HEK293 (cell line): ENCODE results near the gene SPATA1.

ENCODE experiments used
- BCL11B ChIP-seq: fragments of 450-650 bp; formaldehyde crosslinking; IDR thresholded peaks from 2 replicates; pipeline ENCODE4 v1.5.1; 2016; ENCODE audit warnings: low read depth, missing biosample characterization, missing genetic modification characterization
- GLI4 ChIP-seq: fragments of 450-650 bp; formaldehyde crosslinking; IDR thresholded peaks from 2 replicates; pipeline ENCODE4 v1.5.1; 2016; ENCODE audit warnings: missing biosample characterization, missing genetic modification characterization
- GLIS2 ChIP-seq: fragments of 450-650 bp; formaldehyde crosslinking; IDR thresholded peaks from 2 replicates; pipeline ENCODE4 v1.5.1; 2016; ENCODE audit warnings: missing biosample characterization, missing genetic modification characterization
- REPIN1 ChIP-seq: fragments of 450-650 bp; formaldehyde crosslinking; IDR thresholded peaks from 2 replicates; pipeline ENCODE4 v1.5.1; 2017; ENCODE audit warnings: missing biosample characterization, missing genetic modification characterization, low read depth
- SCRT2 ChIP-seq: fragments of 450-650 bp; formaldehyde crosslinking; IDR thresholded peaks from 2 replicates; pipeline ENCODE4 v1.5.1; 2016; ENCODE audit warnings: missing biosample characterization, missing genetic modification characterization
- TCF7L2 ChIP-seq: IDR thresholded peaks from 2 replicates; pipeline ENCODE4 v1.6.1; 2011; ENCODE audit warnings: low read depth, mild to moderate bottlenecking, inconsistent platforms, low read length, moderate library complexity, borderline replicate concordance
- WT1 ChIP-seq: fragments of 450-650 bp; formaldehyde crosslinking; IDR thresholded peaks from 2 replicates; pipeline ENCODE4 v1.5.1; 2016; ENCODE audit warnings: missing biosample characterization, missing genetic modification characterization
- ZNF133 ChIP-seq: fragments of 450-650 bp; formaldehyde crosslinking; IDR thresholded peaks from 2 replicates; pipeline ENCODE4 v1.5.1; 2016; ENCODE audit warnings: missing biosample characterization, missing genetic modification characterization
- ZNF174 ChIP-seq: fragments of 450-650 bp; formaldehyde crosslinking; IDR thresholded peaks from 2 replicates; pipeline ENCODE4 v1.5.0; 2017; ENCODE audit warnings: missing biosample characterization, mild to moderate bottlenecking, missing genetic modification characterization
- ZNF184 ChIP-seq: fragments of 450-650 bp; IDR thresholded peaks from 2 replicates; pipeline ENCODE4 v1.5.1; 2018; ENCODE audit warnings: missing biosample characterization, mild to moderate bottlenecking, missing genetic modification characterization
- ZNF23 ChIP-seq: fragments of 450-650 bp; formaldehyde crosslinking; IDR thresholded peaks from 2 replicates; pipeline ENCODE4 v1.5.1; 2016; ENCODE audit warnings: missing biosample characterization, missing genetic modification characterization, borderline replicate concordance
- ZNF266 ChIP-seq: fragments of 450-650 bp; formaldehyde crosslinking; IDR thresholded peaks from 2 replicates; pipeline ENCODE4 v1.5.1; 2016; ENCODE audit warnings: missing biosample characterization, missing genetic modification characterization, low read depth
- ZNF341 ChIP-seq: fragments of 450-650 bp; formaldehyde crosslinking; IDR thresholded peaks from 2 replicates; pipeline ENCODE4; 2016; ENCODE audit warnings: low read depth, missing biosample characterization, missing genetic modification characterization
- ZNF350 ChIP-seq: fragments of 450-650 bp; formaldehyde crosslinking; IDR thresholded peaks from 2 replicates; pipeline ENCODE4 v1.5.0; 2017; ENCODE audit warnings: missing biosample characterization, mild to moderate bottlenecking, missing genetic modification characterization
- ZNF366 ChIP-seq: fragments of 450-650 bp; formaldehyde crosslinking; conservative IDR thresholded peaks from 2 replicates; pipeline ENCODE4 v1.5.1; 2016; ENCODE audit warnings: missing biosample characterization, missing genetic modification characterization
- ZNF394 ChIP-seq: fragments of 450-650 bp; formaldehyde crosslinking; IDR thresholded peaks from 2 replicates; pipeline ENCODE4 v1.5.1; 2016; ENCODE audit warnings: missing biosample characterization, missing genetic modification characterization, mild to moderate bottlenecking, moderate library complexity, borderline replicate concordance
- ZNF416 ChIP-seq: fragments of 450-650 bp; formaldehyde crosslinking; IDR thresholded peaks from 2 replicates; pipeline ENCODE4 v1.5.1; 2016; ENCODE audit warnings: missing biosample characterization, missing genetic modification characterization
- ZNF596 ChIP-seq: fragments of 450-650 bp; IDR thresholded peaks from 2 replicates; pipeline ENCODE4 v1.5.0; 2018; ENCODE audit warnings: missing biosample characterization, mild to moderate bottlenecking, missing genetic modification characterization, moderate library complexity
- ZNF623 ChIP-seq: fragments of 450-650 bp; formaldehyde crosslinking; IDR thresholded peaks from 2 replicates; pipeline ENCODE4 v1.5.1; 2016; ENCODE audit warnings: missing biosample characterization, missing genetic modification characterization
- ZNF654 ChIP-seq: fragments of 450-650 bp; formaldehyde crosslinking; IDR thresholded peaks from 2 replicates; pipeline ENCODE4 v1.5.1; 2016; ENCODE audit warnings: low read depth, missing biosample characterization, missing genetic modification characterization
- ZNF670 ChIP-seq: fragments of 450-650 bp; formaldehyde crosslinking; IDR thresholded peaks from 2 replicates; pipeline ENCODE4 v1.5.1; 2016; ENCODE audit warnings: missing biosample characterization, missing genetic modification characterization, low read depth
- ZNF677 ChIP-seq: fragments of 450-650 bp; IDR thresholded peaks from 2 replicates; pipeline ENCODE4 v1.5.0; 2018; ENCODE audit warnings: missing biosample characterization, mild to moderate bottlenecking, missing genetic modification characterization, moderate library complexity
- ZNF777 ChIP-seq: fragments of 450-650 bp; formaldehyde crosslinking; IDR thresholded peaks from 2 replicates; pipeline ENCODE4 v1.5.1; 2017; ENCODE audit warnings: missing biosample characterization, missing genetic modification characterization, borderline replicate concordance
- ZNF792 ChIP-seq: fragments of 450-650 bp; formaldehyde crosslinking; IDR thresholded peaks from 2 replicates; pipeline ENCODE4 v1.5.1; 2016; ENCODE audit warnings: missing biosample characterization, missing genetic modification characterization
- ZSCAN16 ChIP-seq: fragments of 450-650 bp; formaldehyde crosslinking; IDR thresholded peaks from 2 replicates; pipeline ENCODE4 v1.5.1; 2016; ENCODE audit warnings: missing biosample characterization, missing genetic modification characterization
- ZSCAN23 ChIP-seq: fragments of 450-650 bp; formaldehyde crosslinking; IDR thresholded peaks from 2 replicates; pipeline ENCODE4 v1.5.1; 2016; ENCODE audit warnings: missing biosample characterization, missing genetic modification characterization
- ZXDB ChIP-seq: fragments of 450-650 bp; formaldehyde crosslinking; IDR thresholded peaks from 2 replicates; pipeline ENCODE4 v1.5.1; 2016; ENCODE audit warnings: missing biosample characterization, missing genetic modification characterization
- TF ChIP-seq, protein P1 (sequence below): fragments of 450-650 bp; formaldehyde crosslinking; IDR thresholded peaks from 2 replicates; pipeline ENCODE4 v1.5.1; 2016; ENCODE audit warnings: missing biosample characterization, missing genetic modification characterization
- TF ChIP-seq, protein P2 (sequence below): fragments of 450-650 bp; formaldehyde crosslinking; IDR thresholded peaks from 2 replicates; pipeline ENCODE4 v1.5.1; 2017; ENCODE audit warnings: missing biosample characterization, missing genetic modification characterization
- TF ChIP-seq, protein P3 (sequence below): fragments of 450-650 bp; formaldehyde crosslinking; IDR thresholded peaks from 2 replicates; pipeline ENCODE4 v1.5.1; 2016; ENCODE audit warnings: missing biosample characterization, missing genetic modification characterization, low read depth
- TF ChIP-seq, protein P4 (sequence below): fragments of 450-650 bp; formaldehyde crosslinking; IDR thresholded peaks from 2 replicates; pipeline ENCODE4 v1.5.1; 2017; ENCODE audit warnings: missing biosample characterization, mild to moderate bottlenecking, missing genetic modification characterization, moderate library complexity
- TF ChIP-seq, protein P5 (sequence below): fragments of 450-650 bp; formaldehyde crosslinking; IDR thresholded peaks from 2 replicates; pipeline ENCODE4 v1.5.1; 2016; ENCODE audit warnings: missing biosample characterization, missing genetic modification characterization

Gene SPATA1

DNA sequence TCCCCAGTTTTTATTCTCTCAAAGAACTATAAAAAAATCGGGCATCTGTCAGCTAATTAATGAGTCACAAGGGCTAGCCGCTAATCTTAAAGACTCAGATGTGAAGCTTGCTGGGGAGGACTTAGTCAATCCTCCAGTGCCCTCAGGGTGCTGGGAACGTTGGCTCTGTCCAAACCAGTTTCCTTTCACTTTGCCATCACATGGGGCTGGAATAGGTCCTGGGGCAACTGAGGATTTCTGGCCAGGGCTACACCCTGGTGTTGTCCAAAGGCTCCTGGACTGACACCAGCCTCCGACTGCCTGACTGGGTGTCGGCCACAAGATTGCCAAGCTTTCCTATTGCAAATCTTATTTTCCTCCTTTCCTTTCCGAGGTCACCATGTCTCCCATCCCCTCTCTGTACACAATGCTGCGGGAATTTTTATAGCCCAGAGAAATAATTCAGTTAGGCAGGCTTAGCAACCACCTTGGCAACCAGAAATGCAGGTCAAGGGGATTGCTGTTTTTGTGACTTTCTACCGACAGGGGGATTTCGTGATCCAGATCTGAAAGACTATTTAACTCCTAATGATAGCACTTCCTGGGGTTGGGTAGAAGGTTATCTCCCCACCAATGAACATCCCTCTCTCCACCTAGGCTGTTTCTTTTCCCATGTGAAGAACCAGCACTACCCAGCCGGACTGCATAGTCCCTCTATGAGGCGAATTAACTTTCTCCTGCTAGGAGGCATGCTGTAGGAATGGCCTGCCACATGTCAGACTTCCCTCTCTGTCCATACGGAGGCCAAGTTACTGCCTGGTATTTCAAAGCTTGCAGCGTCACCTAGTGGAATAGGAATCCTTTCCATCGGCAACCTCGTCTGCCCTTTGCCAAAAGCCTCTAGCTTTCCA, 98.0 kb downstream of the SPATA1 start (continued):
- TF ChIP-seq ZNF23 (tag by site-specific recombination) (no peak), ZNF777 (tag by site-specific recombination) (no peak), REPIN1 (tag by site-specific recombination) (no peak), ZXDB (tag by site-specific recombination) (no peak), ZNF366 (peak; percentile 69), ZNF623 (no peak), ZNF341 (tag by site-specific recombination) (peak; percentile 37; the same call in 1 of the 2 replicates), WT1 (tag by site-specific recombination) (no peak), ZNF416 (tag by site-specific recombination) (no peak), ZSCAN16 (tag by site-specific recombination) (no peak), ZNF350 (tag by site-specific recombination) (no peak), ZSCAN23 (tag by site-specific recombination) (no peak), GLIS2 (peak; percentile 31; the same call in 1 of the 2 replicates), SCRT2 (tag by site-specific recombination) (no peak), ZNF792 (no peak), ZNF596 (tag by site-specific recombination) (no peak), TCF7L2 (no peak), ZNF266 (tag by site-specific recombination) (no peak), GLI4 (tag by site-specific recombination) (no peak), ZNF184 (tag by site-specific recombination) (no peak), ZNF133 (no peak), ZNF394 (tag by site-specific recombination) (no peak), ZNF670 (no peak), ZNF174 (tag by site-specific recombination) (no peak), BCL11B (tag by site-specific recombination) (no peak), ZNF677 (tag by site-specific recombination) (no peak), ZNF654 (tag by site-specific recombination) (peak; percentile 98)
- TF ChIP-seq, protein P1, sequence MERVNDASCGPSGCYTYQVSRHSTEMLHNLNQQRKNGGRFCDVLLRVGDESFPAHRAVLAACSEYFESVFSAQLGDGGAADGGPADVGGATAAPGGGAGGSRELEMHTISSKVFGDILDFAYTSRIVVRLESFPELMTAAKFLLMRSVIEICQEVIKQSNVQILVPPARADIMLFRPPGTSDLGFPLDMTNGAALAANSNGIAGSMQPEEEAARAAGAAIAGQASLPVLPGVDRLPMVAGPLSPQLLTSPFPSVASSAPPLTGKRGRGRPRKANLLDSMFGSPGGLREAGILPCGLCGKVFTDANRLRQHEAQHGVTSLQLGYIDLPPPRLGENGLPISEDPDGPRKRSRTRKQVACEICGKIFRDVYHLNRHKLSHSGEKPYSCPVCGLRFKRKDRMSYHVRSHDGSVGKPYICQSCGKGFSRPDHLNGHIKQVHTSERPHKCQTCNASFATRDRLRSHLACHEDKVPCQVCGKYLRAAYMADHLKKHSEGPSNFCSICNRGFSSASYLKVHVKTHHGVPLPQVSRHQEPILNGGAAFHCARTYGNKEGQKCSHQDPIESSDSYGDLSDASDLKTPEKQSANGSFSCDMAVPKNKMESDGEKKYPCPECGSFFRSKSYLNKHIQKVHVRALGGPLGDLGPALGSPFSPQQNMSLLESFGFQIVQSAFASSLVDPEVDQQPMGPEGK (tag by site-specific recombination) = no peak
- TF ChIP-seq, protein P2, sequence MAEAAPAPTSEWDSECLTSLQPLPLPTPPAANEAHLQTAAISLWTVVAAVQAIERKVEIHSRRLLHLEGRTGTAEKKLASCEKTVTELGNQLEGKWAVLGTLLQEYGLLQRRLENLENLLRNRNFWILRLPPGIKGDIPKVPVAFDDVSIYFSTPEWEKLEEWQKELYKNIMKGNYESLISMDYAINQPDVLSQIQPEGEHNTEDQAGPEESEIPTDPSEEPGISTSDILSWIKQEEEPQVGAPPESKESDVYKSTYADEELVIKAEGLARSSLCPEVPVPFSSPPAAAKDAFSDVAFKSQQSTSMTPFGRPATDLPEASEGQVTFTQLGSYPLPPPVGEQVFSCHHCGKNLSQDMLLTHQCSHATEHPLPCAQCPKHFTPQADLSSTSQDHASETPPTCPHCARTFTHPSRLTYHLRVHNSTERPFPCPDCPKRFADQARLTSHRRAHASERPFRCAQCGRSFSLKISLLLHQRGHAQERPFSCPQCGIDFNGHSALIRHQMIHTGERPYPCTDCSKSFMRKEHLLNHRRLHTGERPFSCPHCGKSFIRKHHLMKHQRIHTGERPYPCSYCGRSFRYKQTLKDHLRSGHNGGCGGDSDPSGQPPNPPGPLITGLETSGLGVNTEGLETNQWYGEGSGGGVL (tag by site-specific recombination) = no peak
- TF ChIP-seq, protein P3, sequence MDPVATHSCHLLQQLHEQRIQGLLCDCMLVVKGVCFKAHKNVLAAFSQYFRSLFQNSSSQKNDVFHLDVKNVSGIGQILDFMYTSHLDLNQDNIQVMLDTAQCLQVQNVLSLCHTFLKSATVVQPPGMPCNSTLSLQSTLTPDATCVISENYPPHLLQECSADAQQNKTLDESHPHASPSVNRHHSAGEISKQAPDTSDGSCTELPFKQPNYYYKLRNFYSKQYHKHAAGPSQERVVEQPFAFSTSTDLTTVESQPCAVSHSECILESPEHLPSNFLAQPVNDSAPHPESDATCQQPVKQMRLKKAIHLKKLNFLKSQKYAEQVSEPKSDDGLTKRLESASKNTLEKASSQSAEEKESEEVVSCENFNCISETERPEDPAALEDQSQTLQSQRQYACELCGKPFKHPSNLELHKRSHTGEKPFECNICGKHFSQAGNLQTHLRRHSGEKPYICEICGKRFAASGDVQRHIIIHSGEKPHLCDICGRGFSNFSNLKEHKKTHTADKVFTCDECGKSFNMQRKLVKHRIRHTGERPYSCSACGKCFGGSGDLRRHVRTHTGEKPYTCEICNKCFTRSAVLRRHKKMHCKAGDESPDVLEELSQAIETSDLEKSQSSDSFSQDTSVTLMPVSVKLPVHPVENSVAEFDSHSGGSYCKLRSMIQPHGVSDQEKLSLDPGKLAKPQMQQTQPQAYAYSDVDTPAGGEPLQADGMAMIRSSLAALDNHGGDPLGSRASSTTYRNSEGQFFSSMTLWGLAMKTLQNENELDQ (tag by site-specific recombination) = no peak
- TF ChIP-seq, protein P4, sequence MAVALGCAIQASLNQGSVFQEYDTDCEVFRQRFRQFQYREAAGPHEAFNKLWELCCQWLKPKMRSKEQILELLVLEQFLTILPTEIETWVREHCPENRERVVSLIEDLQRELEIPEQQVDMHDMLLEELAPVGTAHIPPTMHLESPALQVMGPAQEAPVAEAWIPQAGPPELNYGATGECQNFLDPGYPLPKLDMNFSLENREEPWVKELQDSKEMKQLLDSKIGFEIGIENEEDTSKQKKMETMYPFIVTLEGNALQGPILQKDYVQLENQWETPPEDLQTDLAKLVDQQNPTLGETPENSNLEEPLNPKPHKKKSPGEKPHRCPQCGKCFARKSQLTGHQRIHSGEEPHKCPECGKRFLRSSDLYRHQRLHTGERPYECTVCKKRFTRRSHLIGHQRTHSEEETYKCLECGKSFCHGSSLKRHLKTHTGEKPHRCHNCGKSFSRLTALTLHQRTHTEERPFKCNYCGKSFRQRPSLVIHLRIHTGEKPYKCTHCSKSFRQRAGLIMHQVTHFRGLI = no peak
- TF ChIP-seq, protein P5, sequence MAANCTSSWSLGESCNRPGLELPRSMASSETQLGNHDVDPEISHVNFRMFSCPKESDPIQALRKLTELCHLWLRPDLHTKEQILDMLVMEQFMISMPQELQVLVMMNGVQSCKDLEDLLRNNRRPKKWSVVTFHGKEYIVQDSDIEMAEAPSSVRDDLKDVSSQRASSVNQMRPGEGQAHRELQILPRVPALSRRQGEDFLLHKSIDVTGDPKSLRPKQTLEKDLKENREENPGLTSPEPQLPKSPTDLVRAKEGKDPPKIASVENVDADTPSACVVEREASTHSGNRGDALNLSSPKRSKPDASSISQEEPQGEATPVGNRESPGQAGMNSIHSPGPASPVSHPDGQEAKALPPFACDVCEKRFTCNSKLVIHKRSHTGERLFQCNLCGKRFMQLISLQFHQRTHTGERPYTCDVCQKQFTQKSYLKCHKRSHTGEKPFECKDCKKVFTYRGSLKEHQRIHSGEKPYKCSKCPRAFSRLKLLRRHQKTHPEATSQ (tag by site-specific recombination) = no peak
